MM.1S (cell line): ENCODE results near the gene AOC1.

Source experiments
- EZH2 ChIP-seq: fragments of 300-600 bp; sonication (generic); optimal IDR thresholded peaks from 2 replicates; pipeline ENCODE3; 2017; ENCODE audit warnings: low read depth, mild to moderate bottlenecking, antibody characterized with exemption, low read length, mixed read lengths
- TF ChIP-seq, protein P1 (sequence below): fragments of 300-600 bp; sonication (generic); IDR thresholded peaks from 2 replicates; pipeline ENCODE4 v1.5.1; 2016; ENCODE audit warnings: antibody characterized with exemption, low read length, mixed read lengths

GRCh38 chr7:150897502-150898474, 45.5 kb downstream of the AOC1 start:
- TF ChIP-seq, protein P1, sequence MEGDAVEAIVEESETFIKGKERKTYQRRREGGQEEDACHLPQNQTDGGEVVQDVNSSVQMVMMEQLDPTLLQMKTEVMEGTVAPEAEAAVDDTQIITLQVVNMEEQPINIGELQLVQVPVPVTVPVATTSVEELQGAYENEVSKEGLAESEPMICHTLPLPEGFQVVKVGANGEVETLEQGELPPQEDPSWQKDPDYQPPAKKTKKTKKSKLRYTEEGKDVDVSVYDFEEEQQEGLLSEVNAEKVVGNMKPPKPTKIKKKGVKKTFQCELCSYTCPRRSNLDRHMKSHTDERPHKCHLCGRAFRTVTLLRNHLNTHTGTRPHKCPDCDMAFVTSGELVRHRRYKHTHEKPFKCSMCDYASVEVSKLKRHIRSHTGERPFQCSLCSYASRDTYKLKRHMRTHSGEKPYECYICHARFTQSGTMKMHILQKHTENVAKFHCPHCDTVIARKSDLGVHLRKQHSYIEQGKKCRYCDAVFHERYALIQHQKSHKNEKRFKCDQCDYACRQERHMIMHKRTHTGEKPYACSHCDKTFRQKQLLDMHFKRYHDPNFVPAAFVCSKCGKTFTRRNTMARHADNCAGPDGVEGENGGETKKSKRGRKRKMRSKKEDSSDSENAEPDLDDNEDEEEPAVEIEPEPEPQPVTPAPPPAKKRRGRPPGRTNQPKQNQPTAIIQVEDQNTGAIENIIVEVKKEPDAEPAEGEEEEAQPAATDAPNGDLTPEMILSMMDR: no peak
- no peak for TF ChIP-seq EZH2
